PC-9 (cell line): ENCODE measurements around the gene RCBTB1. TPM values are rescaled to one million over a fixed set of nuclear protein-coding genes. Genes with fewer than 3 reads are reported as not detected.

Experiments
- BruUV-seq: library from RNA; stranded (reverse); fragments of 400-500 nt; replicated peaks from 2 replicates; lab custom pipeline; 2021; lab: Mats Ljungman, UMichigan
- CTCF ChIA-PET: fragments of 300-600 bp; sonication (Branson Sonifier 250); formaldehyde crosslinking; loops from one replicate; lab custom pipeline; 2022; ENCODE audit warnings: antibody characterized with exemption; lab: Charles Lee
- POLR2A ChIA-PET: fragments of 300-600 bp; sonication (Branson Sonifier 250); formaldehyde crosslinking; loops from one replicate; lab custom pipeline; 2022; ENCODE audit warnings: antibody characterized with exemption; ENCODE audit not compliant: unreplicated experiment; lab: Charles Lee
- DNase-seq, 2 experiments: peaks; one replicate each; pipeline versions ENCODE4 v3.0.0 to v3.0.0-alpha.2; 2015 to 2022; ENCODE audit warnings: mixed read lengths in 1 of 2
- H2AFZ ChIP-seq: fragments of 200-600 bp; sonication (generic); 2 replicates; pipeline ENCODE4 v1.8.1; 2017; ENCODE audit warnings: antibody characterized with exemption
- H3F3A ChIP-seq: fragments of 200-600 bp; sonication (generic); 2 replicates; pipeline ENCODE4 v1.8.1; 2017; ENCODE audit warnings: antibody characterized with exemption, mild to moderate bottlenecking, low read depth; ENCODE audit not compliant: insufficient read depth
- H3K27ac ChIP-seq: fragments of 200-600 bp; sonication (generic); 2 replicates; pipeline ENCODE4 v1.6.1; 2016; ENCODE audit warnings: mixed run types
- H3K27me3 ChIP-seq: fragments of 200-600 bp; sonication (generic); 2 replicates; pipeline ENCODE4 v1.6.1; 2016; ENCODE audit warnings: low read depth, mixed run types; ENCODE audit not compliant: insufficient read depth
- H3K36me3 ChIP-seq: fragments of 200-600 bp; sonication (generic); 2 replicates; pipeline ENCODE4 v1.6.1; 2016; ENCODE audit warnings: low read depth, mixed run types
- H3K4me1 ChIP-seq: fragments of 200-600 bp; sonication (generic); replicated peaks from 2 replicates; pipeline ENCODE4 v1.6.1; 2016; ENCODE audit warnings: mixed run types; ENCODE audit not compliant: insufficient read depth
- H3K4me2 ChIP-seq: fragments of 200-600 bp; sonication (generic); 2 replicates; pipeline ENCODE4 v1.6.1; 2017; ENCODE audit warnings: mixed run types
- H3K4me3 ChIP-seq: fragments of 200-600 bp; sonication (generic); 2 replicates; pipeline ENCODE4 v1.6.1; 2016; ENCODE audit warnings: mixed run types
- H3K79me2 ChIP-seq: fragments of 200-600 bp; sonication (generic); 2 replicates; pipeline ENCODE4 v1.6.1; 2017; ENCODE audit warnings: low read depth, mixed run types
- H3K9me2 ChIP-seq: fragments of 200-600 bp; sonication (generic); 2 replicates; pipeline ENCODE4 v1.8.1; 2017; ENCODE audit warnings: mild to moderate bottlenecking; ENCODE audit not compliant: insufficient read depth
- H3K9me3 ChIP-seq: fragments of 200-600 bp; sonication (generic); 2 replicates; pipeline ENCODE4 v1.8.1; 2016; ENCODE audit warnings: low read depth; ENCODE audit not compliant: insufficient read depth
- H4K20me1 ChIP-seq: fragments of 200-600 bp; sonication (generic); 2 replicates; pipeline ENCODE4 v1.8.1; 2017; ENCODE audit not compliant: insufficient read depth
- EZH2 ChIP-seq: fragments of 200-600 bp; sonication (generic); IDR thresholded peaks from 2 replicates; pipeline ENCODE4 v1.8.0; 2017; ENCODE audit warnings: antibody characterized with exemption, low read depth
- intact Hi-C: fragments of 100-400 bp; cut with micrococcal nuclease; formaldehyde crosslinking; loops from one replicate; pipeline ENCODE4 v1.10.0; 2022; ENCODE audit not compliant: unreplicated experiment
- total RNA-seq: library from RNA; stranded (reverse); gene quantifications from 2 replicates; pipeline ENCODE4 v1.2.3, GENCODE V29; 2021
- TF ChIP-seq, protein P1 (sequence below): fragments of 200-600 bp; sonication (generic); conservative IDR thresholded peaks from 2 replicates; pipeline ENCODE4 v1.6.1; 2017; ENCODE audit warnings: mixed run types, antibody characterized with exemption, mild to moderate bottlenecking, moderate library complexity

The RCBTB1 gene
- total RNA-seq, 1 experiment from 2014 or later: 16.1 TPM

DNA sequence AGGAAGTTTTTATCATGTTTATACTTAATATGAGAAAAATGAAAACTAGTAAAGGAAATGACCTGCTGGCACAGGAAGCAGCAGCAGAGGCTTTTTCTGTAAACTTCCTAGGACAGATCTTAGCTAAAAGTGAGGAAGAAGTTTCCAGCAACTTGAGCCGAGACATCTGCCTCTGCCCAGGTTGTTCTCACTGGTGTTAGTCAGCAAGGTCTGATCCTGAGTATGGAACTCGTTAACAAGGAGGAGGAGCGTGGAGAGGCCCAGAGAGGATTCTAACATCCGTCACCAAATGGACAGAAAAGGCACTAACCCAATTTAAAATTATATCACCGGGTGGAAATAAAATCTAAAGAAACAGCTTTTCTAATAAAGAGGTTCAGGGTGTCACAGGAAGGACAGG lies 46.0 kb downstream of the RCBTB1 start:
- no peaks in the 10 kb centered on the region for H3K9me3 ChIP-seq
- H3K36me3 ChIP-seq: no peaks in the 10 kb centered on the region
- ChIA-PET POLR2A (no interaction called here), CTCF (no interaction called here)
- H4K20me1 ChIP-seq: no peaks in the 10 kb centered on the region
- no peaks in the 10 kb centered on the region for H3K27me3 ChIP-seq
- no peak for DNase-seq
- no peaks in the 10 kb centered on the region for H3K79me2 ChIP-seq
- no peaks in the 10 kb centered on the region for H3K9me2 ChIP-seq
- H3K4me3 ChIP-seq: no peak overlapping the region
- no peaks in the 10 kb centered on the region for H3F3A ChIP-seq
- no peak overlapping the region for H3K4me2 ChIP-seq
- TF ChIP-seq EZH2: no peak
- TF ChIP-seq, protein P1, sequence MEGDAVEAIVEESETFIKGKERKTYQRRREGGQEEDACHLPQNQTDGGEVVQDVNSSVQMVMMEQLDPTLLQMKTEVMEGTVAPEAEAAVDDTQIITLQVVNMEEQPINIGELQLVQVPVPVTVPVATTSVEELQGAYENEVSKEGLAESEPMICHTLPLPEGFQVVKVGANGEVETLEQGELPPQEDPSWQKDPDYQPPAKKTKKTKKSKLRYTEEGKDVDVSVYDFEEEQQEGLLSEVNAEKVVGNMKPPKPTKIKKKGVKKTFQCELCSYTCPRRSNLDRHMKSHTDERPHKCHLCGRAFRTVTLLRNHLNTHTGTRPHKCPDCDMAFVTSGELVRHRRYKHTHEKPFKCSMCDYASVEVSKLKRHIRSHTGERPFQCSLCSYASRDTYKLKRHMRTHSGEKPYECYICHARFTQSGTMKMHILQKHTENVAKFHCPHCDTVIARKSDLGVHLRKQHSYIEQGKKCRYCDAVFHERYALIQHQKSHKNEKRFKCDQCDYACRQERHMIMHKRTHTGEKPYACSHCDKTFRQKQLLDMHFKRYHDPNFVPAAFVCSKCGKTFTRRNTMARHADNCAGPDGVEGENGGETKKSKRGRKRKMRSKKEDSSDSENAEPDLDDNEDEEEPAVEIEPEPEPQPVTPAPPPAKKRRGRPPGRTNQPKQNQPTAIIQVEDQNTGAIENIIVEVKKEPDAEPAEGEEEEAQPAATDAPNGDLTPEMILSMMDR: no peak
- no peak overlapping the region for H2AFZ ChIP-seq
- no peak overlapping the region for H3K27ac ChIP-seq
- intact Hi-C loops: no loop called here
- H3K4me1 ChIP-seq: no peaks in the 10 kb centered on the region
- no TSS peak for BruUV-seq

DNA sequence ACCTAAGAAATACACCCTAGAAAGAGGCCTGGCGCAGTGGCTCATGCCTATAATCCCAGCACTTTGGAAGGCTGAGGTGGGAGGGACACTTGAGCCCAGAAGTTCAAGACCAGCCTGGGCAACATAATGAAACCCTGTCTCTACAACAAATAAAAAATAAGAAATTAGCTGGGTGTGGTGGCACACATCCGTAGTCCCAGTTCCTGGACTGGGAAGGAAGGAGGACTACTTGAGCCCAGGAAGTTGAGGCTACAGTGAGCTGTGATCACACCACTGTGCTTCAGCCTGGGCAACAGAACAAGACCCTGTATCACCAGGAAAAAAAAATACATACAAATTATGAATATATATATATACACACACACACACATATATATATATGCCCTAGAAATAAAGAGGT lies 47.0 kb downstream of the RCBTB1 start:
- H3K36me3 ChIP-seq: no peaks in the 10 kb centered on the region
- H3K4me1 ChIP-seq: no peaks in the 10 kb centered on the region
- H3K4me2 ChIP-seq: no peak overlapping the region
- no peaks in the 10 kb centered on the region for H3K9me3 ChIP-seq
- H3K27ac ChIP-seq: no peak overlapping the region
- ChIA-PET CTCF (no interaction called here), POLR2A (no interaction called here)
- no TSS peak for BruUV-seq
- H3K4me3 ChIP-seq: no peak overlapping the region
- no peak overlapping the region for H2AFZ ChIP-seq
- no peaks in the 10 kb centered on the region for H3K79me2 ChIP-seq
- H3K27me3 ChIP-seq: no peaks in the 10 kb centered on the region
- intact Hi-C loops: no loop called here
- TF ChIP-seq EZH2: no peak
- TF ChIP-seq, protein P1: no peak
- H3F3A ChIP-seq: no peaks in the 10 kb centered on the region
- no peaks in the 10 kb centered on the region for H3K9me2 ChIP-seq
- H4K20me1 ChIP-seq: no peaks in the 10 kb centered on the region
- DNase-seq: no peak

DNA sequence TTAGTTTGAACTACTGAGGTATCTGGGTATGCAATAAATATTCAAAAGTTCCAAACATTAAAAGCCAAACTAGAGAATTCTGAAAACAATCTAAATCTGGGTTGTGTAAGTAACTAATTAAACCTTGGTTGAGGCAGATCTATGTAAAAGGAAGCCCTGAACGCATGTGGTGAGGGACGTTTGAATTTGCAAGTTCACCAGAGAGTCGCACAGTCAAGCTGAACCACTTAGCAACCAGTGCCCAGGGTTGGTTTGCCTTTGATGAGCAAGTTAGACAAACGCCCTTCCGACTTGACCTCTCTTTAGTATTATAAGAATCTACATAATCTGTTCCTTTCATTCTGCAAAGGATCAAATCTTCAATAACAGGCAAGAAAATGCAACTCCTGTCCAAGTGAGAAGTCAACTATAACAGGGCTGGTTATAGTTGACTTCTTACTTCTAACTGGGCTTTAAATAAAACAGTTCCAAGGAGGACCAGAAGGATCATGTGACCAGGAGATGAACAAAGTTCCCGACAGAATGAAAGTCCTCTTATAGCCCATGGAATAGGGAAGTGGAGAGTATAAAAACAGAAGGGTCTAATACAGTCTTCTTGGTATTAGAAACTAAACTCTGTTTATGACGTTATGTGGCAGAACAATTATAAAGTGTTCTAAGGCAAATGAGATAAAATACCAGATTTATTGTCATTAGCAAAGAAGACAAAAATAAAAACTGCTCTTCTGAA lies 49.0 kb downstream of the RCBTB1 start:
- DNase-seq: no peak
- intact Hi-C loops: no loop called here
- H4K20me1 ChIP-seq: no peaks in the 10 kb centered on the region
- no peak overlapping the region for H3K27ac ChIP-seq
- H2AFZ ChIP-seq: no peak overlapping the region
- H3K4me3 ChIP-seq: no peak overlapping the region
- H3K9me2 ChIP-seq: no peaks in the 10 kb centered on the region
- ChIA-PET CTCF (no interaction called here), POLR2A (no interaction called here)
- H3K79me2 ChIP-seq: no peaks in the 10 kb centered on the region
- no peak overlapping the region for H3K4me2 ChIP-seq
- no peaks in the 10 kb centered on the region for H3K27me3 ChIP-seq
- H3K36me3 ChIP-seq: no peaks in the 10 kb centered on the region
- H3F3A ChIP-seq: no peaks in the 10 kb centered on the region
- BruUV-seq: no TSS peak
- no peaks in the 10 kb centered on the region for H3K9me3 ChIP-seq
- no peaks in the 10 kb centered on the region for H3K4me1 ChIP-seq
- TF ChIP-seq, protein P1: no peak
- no peak for TF ChIP-seq EZH2
